Common myeloid progenitor, CD34-positive (primary cell): ENCODE results near the gene CIDEC.

ENCODE experiments used
- CTCF ChIA-PET: fragments of 350-600 bp; sonication (Branson Sonifier 250); formaldehyde crosslinking; loops from one replicate; lab custom pipeline; 2021; ENCODE audit warnings: antibody characterized with exemption; lab: Charles Lee
- POLR2A ChIA-PET: fragments of 350-600 bp; sonication (Branson Sonifier 250); formaldehyde crosslinking; loops from one replicate; lab custom pipeline; 2021; ENCODE audit warnings: antibody characterized with exemption; lab: Charles Lee
- DNase-seq, 3 donors: peaks; one replicate each; pipeline versions ENCODE4 v3.0.0 to v3.0.0-alpha.2; 2013
- H3K27ac ChIP-seq, 2 experiments: 1 replicate in 1 of 2; 2 replicates in 1 of 2; pipeline ENCODE4 v1.7.0; 2013; ENCODE audit warnings: inconsistent platforms in 2 of 2, low read length in 2 of 2, mild to moderate bottlenecking in 2 of 2, low read depth in 1 of 2, moderate library complexity in 1 of 2; ENCODE audit not compliant: severe bottlenecking in 2 of 2, insufficient read depth in 1 of 2, poor library complexity in 1 of 2
- H3K27me3 ChIP-seq, 5 experiments: replicated peaks in 2 of 5; 1 replicate in 3 of 5; 2 replicates in 2 of 5; pipeline versions ENCODE4 v1.6.1 to v1.7.0; 2013; ENCODE audit warnings: low read length in 4 of 5, mild to moderate bottlenecking in 2 of 5, moderate library complexity in 2 of 5, inconsistent platforms in 1 of 5; ENCODE audit not compliant: insufficient read depth in 5 of 5, control insufficient read depth in 4 of 5
- H3K36me3 ChIP-seq, 4 experiments: 1 replicate in 2 of 4; 2 replicates in 2 of 4; pipeline versions ENCODE4 v1.6.1 to v1.7.0; 2013; ENCODE audit warnings: low read length in 3 of 4, control low read depth in 1 of 4, mild to moderate bottlenecking in 1 of 4; ENCODE audit not compliant: control insufficient read depth in 4 of 4, insufficient read depth in 4 of 4
- H3K4me1 ChIP-seq, 4 experiments: 1 replicate in 3 of 4; 2 replicates in 1 of 4; pipeline versions ENCODE4 v1.6.1 to v1.7.1; 2013; ENCODE audit warnings: low read length in 3 of 4, mild to moderate bottlenecking in 3 of 4, control low read depth in 1 of 4, inconsistent platforms in 1 of 4, moderate library complexity in 1 of 4; ENCODE audit not compliant: control insufficient read depth in 4 of 4, insufficient read depth in 4 of 4; ENCODE audit errors: control extremely low read depth in 1 of 4
- H3K4me3 ChIP-seq, 7 experiments: 1 replicate in 4 of 7; 2 replicates in 3 of 7; pipeline versions ENCODE4 v1.5.1 to v1.7.0; 2013; ENCODE audit warnings: mild to moderate bottlenecking in 7 of 7, low read length in 6 of 7, moderate library complexity in 6 of 7, inconsistent platforms in 2 of 7, low read depth in 2 of 7, control low read depth in 1 of 7; ENCODE audit not compliant: insufficient read depth in 4 of 7, control insufficient read depth in 1 of 7; ENCODE audit errors: extremely low read depth in 1 of 7
- H3K9me3 ChIP-seq, 5 experiments: 1 replicate in 4 of 5; 2 replicates in 1 of 5; pipeline versions ENCODE4 v1.6.1 to v1.7.1; 2013; ENCODE audit warnings: low read length in 4 of 5, mild to moderate bottlenecking in 2 of 5, inconsistent platforms in 1 of 5, low read depth in 1 of 5, moderate library complexity in 1 of 5; ENCODE audit not compliant: control insufficient read depth in 4 of 5, insufficient read depth in 2 of 5; ENCODE audit errors: control extremely low read depth in 1 of 5
- WGBS: methylation state at CpG from one replicate; pipeline ENCODE4 v1.1.5; 2013; ENCODE audit not compliant: insufficient coverage; 5-methylcytosine and 5-hydroxymethylcytosine counted together

Gene CIDEC

GRCh38 chr3:9889405-9889804 is 9.4 kb upstream of the CIDEC start:
- Histone ChIP-seq H3K36me3 (peaks cover 4 to 17% (median 11%) of the 10 kb centered on the region in 4 experiments), H3K27ac (no peak overlapping the region), H3K4me3 (no peak overlapping the region), H3K27me3 (no peaks in the 10 kb centered on the region), H3K9me3 (no peaks in the 10 kb centered on the region), H3K4me1 (peaks cover 14 to 32% (median 26%) of the 10 kb centered on the region in 4 experiments)
- ChIA-PET POLR2A (interaction anchor here (0.8 kb wide), 1 partner anchor 22 kb away, joined by 3 read pairs; no protein-coding TSS in a partner anchor), CTCF (interaction anchor here (0.9 to 1.3 kb wide), 3 partner anchors 13 to 25 kb away, joined by 3 to 4 read pairs (median 3); partner anchors contain the start of gene IL17RE)
- no peak for DNase-seq
- WGBS = 100% methylated on average over 2 of the region's 5 CpGs

DNA sequence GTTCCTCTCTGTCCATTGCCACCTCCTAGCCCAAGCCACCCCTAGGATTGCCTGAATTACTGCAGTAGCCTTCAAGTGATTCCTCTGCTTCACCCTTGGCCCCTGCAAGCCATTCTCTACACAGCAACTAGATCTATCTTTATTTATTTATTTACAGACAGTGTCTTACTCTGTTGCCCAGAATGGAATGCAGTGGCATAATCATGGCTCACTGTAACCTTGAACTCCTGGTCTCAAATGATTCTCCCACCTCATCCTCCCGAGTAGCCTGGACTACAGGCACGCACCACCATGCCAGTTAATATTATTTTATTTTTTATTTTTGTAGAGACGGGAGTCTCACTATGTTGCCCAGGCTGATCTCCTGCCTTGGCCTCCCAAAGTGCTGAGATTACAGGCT is 8.5 kb upstream of the CIDEC start:
- peaks cover 4 to 13% (median 9%) of the 10 kb centered on the region in 4 experiments for H3K36me3 ChIP-seq
- POLR2A ChIA-PET = interaction anchor here (0.6 kb wide), 1 partner anchor 45 kb away, joined by 3 read pairs; the partner anchor contains the start of gene CRELD1
- H3K4me1 ChIP-seq = peaks cover 7 to 24% (median 21%) of the 10 kb centered on the region in 4 experiments
- 100% methylated on average over 1 of the region's 3 CpGs for WGBS
- H3K27ac ChIP-seq = no peak overlapping the region
- CTCF ChIA-PET = interaction anchor here (0.9 to 1.2 kb wide), 2 partner anchors 14 to 26 kb away, joined by 3 to 4 read pairs; partner anchors contain the start of gene IL17RE
- H3K9me3 ChIP-seq = no peaks in the 10 kb centered on the region
- H3K4me3 ChIP-seq = no peak overlapping the region
- no peak for DNase-seq
- H3K27me3 ChIP-seq = no peaks in the 10 kb centered on the region

DNA sequence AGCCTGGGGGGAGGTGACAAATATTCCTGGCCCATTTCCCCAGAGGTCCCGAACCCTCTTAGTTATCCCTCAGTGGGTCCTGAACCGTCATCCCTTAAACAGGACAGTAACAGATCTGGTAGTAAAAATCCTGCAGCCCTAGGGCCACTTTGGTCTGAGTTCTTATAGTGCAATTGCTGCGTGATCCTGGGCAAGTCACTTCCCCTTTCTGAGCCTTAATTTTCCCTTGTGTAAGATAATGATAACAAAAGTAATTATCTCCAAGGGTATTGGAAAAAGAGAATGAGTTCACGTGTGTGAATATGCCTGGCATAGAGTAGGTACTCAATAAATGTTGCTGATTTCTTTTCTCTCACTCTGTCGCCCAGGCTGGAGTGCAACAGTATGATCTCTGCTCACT is 7.4 kb upstream of the CIDEC start:
- H3K27me3 ChIP-seq = no peaks in the 10 kb centered on the region
- ChIA-PET CTCF (no interaction called here), POLR2A (no interaction called here)
- H3K9me3 ChIP-seq = no peaks in the 10 kb centered on the region
- peaks cover 0 to 2% (median under 1%) of the 10 kb centered on the region in 4 experiments for H3K36me3 ChIP-seq
- no peak overlapping the region for H3K4me3 ChIP-seq
- peaks cover 3 to 15% (median 12%) of the 10 kb centered on the region in 4 experiments for H3K4me1 ChIP-seq
- DNase-seq = no peak
- WGBS = 90% methylated on average over 4 of the region's 5 CpGs
- no peak overlapping the region for H3K27ac ChIP-seq

DNA sequence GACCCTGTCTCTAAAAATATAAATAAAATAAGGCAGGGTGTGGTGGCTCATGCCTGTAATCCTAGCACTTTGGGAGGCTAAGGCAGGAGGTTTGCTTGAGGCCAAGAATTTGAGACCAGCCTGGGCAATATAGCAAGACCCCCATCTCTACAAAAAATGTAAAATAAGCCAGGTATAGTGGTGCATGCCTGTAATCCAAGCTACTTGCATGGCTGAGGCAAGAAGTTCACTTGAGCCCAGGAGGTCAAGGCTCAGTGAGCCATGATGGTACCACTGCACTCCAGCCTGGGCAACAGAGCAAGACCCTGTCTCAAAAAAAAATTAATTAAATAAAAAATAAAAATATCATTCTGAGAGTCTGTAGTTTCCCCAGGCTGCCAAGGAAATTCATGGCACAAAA is 6.3 kb upstream of the CIDEC start:
- no peaks in the 10 kb centered on the region for H3K36me3 ChIP-seq
- no peak overlapping the region for H3K27ac ChIP-seq
- no peak for DNase-seq
- no peaks in the 10 kb centered on the region for H3K9me3 ChIP-seq
- ChIA-PET CTCF (interaction anchor here (1.1 kb wide), 1 partner anchor 16 kb away, joined by 3 read pairs; the partner anchor contains the start of gene IL17RE), POLR2A (no interaction called here)
- no peaks in the 10 kb centered on the region for H3K27me3 ChIP-seq
- H3K4me1 ChIP-seq = peaks cover 3 to 9% (median 7%) of the 10 kb centered on the region in 4 experiments
- no peak overlapping the region for H3K4me3 ChIP-seq

DNA sequence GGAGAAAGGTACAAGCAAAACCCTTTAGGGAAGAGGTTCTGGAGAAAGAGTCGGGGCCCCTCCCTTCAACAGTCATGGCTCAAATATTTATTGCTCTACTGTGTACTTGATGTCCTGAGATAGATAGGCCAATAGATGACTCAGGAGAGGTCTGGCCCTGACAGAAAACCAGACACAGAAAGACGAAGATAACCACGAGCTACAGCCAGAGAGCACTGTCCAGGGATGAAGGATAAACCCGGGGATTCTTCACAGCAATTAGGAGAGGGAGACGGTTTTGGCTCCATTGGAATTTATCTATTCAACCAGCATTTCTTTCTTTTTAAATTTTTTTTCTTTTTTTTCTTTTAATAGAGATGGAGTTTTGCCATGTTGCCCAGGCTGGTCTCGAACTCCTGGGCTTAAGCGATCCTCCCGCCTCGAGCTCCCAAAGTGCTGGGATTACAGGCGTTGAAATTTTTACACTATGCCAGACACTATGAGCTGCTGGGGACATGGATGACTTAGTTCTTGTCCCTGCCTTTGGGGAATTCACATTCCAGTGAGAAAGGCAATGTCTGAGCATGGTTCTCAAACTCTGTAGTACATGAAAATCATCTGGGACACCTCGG is 4.6 kb upstream of the CIDEC start:
- Histone ChIP-seq H3K36me3 (no peaks in the 10 kb centered on the region), H3K4me3 (no peak overlapping the region), H3K9me3 (no peaks in the 10 kb centered on the region), H3K27me3 (no peaks in the 10 kb centered on the region), H3K27ac (no peak overlapping the region), H3K4me1 (no peaks in the 10 kb centered on the region)
- ChIA-PET POLR2A (no interaction called here), CTCF (interaction anchor here (0.9 to 2.4 kb wide), 4 partner anchors 20 to 48 kb away, joined by 3 to 11 read pairs (median 3); partner anchors contain the start of gene CRELD1)
- DNase-seq = no peak
- WGBS = 91% methylated on average over 7 of the region's 11 CpGs

DNA sequence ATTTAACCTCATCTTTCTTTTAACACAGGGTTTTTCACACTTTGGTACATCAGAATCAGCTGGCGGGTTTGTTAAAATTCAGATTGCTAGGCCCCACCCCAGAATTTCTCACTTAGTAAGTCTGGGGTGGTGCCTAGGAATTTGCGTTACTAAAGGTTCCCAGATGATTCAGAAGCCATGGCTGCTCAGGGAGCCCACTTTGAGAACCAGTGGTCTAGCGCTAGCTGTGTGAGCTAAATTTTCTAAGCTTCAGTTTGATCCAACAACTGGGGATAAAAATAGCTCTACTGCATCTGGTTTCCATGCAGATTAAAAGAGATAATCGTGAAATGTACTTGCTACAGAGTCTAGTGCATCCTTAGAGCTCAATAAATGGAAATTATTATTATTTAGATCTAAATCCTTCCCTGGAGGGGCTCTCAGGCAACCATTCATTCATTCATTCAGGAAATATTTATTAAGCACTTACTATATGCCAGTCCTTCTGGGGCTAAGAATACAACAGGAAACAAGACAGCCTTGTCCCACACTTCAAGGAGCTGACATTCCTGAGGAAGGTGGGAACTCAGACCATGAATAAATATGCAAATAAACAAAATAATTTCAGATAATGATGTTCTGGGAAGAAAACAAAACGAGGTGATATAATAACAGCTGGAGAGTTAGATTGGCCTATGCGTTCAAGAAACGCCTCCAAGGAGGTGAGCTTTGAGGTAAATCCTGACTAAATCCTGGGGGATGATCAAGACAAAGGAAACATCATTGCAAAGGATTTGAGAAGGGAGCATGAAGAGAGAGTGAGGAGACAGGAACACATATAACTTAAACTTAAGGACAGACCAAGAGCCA is 3.9 kb upstream of the CIDEC start:
- no peak overlapping the region for H3K27ac ChIP-seq
- H3K9me3 ChIP-seq = no peaks in the 10 kb centered on the region
- H3K36me3 ChIP-seq = no peaks in the 10 kb centered on the region
- no peak for DNase-seq
- POLR2A ChIA-PET = no interaction called here
- CTCF ChIA-PET = interaction anchor here (0.9 to 2.4 kb wide), 4 partner anchors 9 to 48 kb away, joined by 3 to 11 read pairs (median 4); partner anchors contain the start of gene CRELD1
- H3K27me3 ChIP-seq = no peaks in the 10 kb centered on the region
- 91% methylated on average over 6 of the region's 7 CpGs for WGBS
- no peaks in the 10 kb centered on the region for H3K4me1 ChIP-seq
- no peak overlapping the region for H3K4me3 ChIP-seq
